G401.6 (cell line): ENCODE results near the gene LY6G5C.

ENCODE experiments used
- FAIRE-seq: peaks from 2 replicates; lab custom pipeline; 2012; peaks lifted over from hg19 to GRCh38; lab: Jason Lieb, UNC

Gene LY6G5C

DNA sequence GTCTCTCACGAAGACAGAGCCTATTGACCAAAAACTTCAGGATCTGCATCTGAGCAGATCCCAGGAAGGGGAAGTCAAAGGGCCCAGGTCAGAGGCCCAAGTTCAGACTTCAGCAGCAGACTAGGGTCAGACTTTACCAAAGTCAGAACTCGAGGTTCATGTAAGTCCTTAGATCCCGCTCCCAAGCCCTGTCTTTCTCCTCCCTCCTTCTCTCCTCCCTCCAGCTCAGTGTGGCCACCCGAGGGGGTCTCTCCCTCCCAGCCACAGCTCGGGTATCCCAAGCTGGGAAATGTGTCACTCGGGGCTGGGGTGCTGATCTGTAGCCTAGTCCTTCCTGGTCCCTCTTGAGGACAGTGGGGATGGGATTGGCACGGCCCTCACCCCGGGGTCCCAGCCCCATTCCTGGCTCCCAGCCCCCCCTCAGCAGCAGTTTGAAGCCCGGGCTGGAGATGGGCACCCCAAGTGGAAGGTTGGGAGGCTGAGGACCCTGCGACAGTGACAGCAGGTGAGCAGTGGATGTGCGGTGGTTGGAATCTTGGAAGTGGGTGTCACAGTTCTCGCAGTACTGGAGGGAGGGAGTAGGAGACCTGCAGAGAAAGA lies 18.6 kb downstream of the LY6G5C start:
- FAIRE-seq = no peak

DNA sequence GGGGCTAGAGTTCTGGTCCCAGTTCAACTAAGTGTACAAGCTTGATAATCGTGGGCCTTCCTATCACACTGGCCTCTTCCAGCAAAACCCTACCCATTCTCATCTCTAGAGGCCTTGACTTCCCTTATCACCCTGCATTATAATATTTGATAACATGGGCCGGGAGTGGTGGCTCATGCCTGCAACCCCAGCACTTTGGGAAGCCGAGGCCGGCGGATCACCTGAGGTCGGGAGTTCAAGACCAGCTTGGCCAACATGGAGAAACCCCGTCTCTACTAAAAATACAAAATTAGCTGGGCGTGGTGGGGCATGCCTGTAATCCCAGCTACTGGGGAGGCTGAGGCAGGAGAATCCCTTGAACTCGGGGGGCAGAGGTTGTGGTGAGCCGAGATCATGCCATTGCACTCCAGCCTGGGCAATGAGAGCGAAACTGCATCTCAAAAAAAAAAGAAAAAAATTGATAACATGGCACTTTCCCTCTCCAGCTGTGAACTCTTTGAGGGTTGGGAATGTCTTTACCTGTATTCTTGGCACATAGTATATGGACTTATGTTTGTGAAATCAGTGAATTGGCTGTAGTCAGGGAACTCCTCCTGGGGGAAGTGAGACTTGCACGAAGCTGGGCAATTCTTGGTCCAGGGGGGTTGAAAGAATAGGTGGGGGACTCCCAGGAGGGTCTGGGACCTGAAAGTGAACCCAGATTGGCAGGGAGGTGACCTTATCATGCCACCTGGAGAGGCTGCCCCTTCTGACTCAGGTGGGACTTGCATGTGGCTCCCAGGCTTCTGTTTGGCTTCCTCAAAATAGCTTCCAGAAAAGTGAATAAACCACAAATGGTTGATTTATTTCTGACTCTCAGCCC lies 19.4 kb downstream of the LY6G5C start:
- no peak for FAIRE-seq

DNA sequence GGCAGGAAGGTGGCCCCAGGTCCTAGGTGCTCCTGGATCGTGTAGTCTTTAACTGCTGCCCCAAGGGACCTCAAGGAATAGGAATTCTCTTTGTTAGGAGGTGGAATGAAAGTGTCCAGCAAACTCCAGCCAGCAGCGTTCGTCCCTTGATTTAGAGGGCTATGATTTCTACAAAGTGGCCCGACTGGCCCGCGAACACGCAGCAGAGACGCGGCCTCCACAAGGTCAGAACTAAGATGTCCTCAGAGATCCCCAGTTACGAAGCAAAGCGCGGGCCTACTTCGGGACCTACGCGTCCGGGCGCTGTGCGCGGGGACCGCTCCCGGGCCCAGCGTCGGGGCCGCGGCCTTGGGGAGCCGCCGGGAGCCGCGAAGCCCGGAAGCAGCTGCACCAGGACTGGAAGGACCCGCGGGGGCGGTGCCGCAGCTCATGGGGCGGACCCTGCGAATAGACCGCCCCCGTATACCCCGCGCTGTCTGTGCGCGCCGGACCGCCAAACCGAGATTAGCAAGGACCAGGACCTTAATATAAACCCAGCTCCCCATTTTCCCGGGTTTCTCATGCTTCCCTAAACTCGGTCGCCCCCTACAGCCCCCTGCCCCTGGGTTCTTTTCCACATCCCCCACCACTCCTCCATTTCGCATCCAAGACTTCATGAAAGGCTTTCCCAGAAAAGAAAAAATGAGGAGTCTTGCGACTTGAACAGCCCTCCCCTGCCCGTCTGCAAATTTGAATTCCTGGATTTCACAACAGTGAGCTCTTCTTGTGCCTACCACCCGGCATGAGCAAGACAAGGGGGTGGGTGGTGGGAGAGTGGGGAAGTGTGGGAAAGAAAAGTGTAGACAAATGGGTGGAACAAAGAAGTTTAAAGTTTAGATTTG lies 20.2 kb downstream of the LY6G5C start, which contains the start of gene C6orf47:
TSS of gene C6orf47 (minus strand) at position 398 of the 881 bp plus-strand sequence. CDS start 831 bp downstream, outside the sequence.
- no peak for FAIRE-seq

DNA sequence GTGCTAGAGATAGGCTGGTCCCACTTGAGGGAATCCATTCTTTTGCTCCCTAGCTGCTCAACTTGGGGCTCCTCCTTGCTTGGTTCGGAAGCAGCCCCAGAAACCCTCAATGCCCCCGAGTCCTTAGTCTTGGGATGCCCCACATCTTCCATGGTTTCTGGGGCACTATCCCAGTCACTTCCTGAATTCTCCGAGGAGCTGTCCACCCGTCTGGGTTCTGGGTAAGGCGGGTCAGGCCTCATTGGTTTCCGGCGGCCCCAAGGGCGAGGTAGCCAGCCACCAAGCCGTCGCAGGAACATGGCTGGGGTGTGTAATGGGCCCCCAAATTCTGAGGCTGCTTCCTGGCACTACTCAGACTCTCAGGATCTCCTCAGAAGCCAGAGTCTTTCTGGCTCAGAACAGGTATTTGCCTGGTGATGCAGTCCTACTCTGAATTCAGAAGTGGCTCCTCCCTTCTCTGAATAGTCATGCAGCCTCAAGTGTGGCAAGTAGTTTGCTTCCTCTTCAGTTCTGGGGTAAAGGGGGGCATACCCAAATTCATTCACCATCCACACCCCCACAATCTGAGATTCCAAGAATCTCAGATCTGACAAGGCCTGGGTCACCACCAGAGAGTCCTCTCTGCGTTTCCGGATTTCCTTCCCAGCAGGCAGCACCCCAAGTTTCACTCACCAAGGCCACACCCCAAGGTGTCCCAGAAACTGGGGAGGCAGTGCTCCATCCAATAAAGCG lies 21.1 kb downstream of the LY6G5C start:
- no peak for FAIRE-seq

DNA sequence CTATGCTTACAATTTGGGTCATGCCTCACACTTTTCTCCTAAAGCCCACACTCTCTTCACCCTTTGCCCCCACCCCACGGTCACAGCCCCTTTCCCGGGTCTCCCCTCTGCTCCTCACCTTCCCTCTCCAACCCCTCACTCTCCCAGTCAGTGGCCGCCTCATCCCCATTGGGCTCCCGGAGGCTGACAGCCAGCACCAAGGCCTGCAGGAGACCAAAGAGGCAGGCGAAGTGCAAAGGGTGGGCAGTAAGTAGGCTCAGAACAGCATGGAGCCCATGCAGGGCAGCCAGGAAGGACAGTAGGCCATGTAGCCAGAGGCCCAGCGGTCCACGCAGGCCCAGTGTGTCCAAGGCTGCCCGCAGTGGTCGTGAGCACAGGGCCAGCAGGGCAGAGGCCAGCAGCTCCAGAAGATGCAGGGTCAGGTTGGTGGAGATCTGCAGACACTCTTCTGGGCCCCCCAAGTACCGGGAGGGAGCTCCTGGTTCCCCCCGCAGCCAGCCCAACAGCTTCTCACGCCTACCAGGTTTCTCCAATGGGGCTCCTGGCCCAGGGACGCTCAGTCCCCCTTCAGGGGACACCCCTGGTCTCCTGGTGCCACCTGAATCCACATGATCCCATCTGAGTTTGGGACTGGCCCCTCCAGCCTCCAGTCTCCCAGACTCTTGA lies 21.8 kb downstream of the LY6G5C start:
- no peak for FAIRE-seq

DNA sequence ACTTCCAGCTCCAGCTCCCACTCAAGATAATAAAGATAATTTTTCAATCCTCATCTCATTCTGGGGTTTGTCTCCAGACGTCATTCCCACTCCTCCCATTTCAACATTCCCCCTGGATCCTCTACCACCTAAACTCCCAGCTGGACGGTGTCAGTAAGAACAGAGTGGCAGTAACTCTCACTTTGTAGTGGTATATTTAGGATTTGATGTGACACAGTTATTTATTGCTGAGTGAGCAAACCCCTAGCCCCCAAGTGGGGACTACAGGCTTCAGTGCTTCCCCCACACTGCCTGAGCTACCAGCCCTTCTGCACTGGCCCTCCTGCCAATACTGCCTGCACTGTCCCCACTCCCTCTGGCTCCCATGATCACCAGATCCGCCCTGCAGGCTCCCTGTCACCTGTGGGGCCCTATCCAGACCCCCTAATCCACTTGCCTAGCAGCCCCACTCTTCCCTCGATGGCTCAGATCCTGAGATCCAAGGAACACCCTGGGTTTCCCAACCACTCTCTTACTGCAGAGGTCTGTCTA lies 22.6 kb downstream of the LY6G5C start:
- FAIRE-seq = no peak

DNA sequence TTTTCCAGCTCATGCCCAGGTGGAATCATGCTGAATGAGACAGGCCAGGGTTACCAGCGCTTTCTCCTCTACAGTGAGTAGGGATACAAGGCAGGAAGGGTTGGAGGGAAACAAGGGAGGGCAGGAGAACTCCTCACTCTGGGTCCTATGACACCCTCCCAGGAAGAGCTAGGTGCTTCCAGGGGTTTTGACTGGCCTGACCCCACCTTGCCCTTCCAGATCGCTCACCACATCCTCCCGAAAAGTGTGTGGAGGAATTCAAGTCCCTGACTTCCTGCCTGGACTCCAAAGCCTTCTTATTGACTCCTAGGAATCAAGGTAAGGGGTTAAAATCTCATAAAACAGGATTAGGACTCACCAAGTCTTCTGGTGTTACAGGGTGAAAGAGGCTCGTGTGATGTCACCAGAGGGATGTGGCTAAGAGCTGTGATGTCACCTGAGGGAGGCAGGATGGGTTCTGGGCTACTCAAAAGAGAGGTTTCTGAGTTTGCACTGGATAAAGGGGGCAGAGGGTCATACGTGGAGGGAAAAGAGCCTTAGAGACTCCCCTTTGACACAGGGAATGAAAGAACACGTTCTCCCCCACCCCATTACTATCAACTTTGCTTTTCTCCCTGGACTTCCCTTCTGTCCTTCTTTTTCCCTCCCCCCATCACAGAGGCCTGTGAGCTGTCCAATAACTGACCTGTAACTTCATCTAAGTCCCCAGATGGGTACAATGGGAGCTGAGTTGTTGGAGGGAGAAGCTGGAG lies 23.3 kb downstream of the LY6G5C start:
- FAIRE-seq = no peak

DNA sequence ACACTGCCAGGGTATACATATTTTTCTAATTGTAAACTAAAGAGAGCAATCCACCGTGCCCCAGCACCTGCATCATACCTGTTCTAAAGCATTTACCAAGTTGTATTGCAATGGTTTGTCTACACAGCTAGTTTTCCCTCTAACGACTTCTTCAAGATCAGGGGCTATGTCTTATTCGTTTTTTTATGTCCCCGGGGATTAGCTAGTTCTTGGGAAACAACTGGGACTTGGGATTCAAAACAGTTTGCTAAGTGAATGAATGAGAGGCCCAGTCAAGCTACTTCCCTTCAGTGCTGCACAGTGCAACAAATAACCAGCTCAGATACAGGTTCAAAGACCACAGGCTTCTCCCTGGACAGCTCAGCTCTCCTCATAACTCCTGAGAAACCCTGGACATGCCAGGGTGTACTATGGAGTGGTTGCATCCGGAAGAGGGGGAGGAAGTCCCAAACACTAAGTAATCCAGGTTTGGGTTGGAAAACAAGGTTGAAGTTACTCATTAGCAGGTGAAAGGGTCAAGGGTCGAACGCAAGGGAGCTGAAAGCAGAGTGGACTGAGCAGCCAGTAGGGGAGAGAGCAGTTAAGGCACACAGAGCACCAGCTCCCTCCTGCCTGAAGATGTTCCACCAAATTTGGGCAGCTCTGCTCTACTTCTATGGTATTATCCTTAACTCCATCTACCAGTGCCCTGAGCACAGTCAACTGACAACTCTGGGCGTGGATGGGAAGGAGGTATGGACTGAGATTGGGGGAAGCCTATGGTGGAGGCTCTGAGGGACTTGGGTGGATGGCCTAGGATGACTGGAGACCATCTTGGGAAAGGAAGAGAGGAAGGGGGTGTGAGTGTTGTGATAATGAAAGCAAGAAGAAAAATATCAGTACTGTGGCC lies 25.3 kb downstream of the LY6G5C start, which contains the start of gene APOM:
TSS of gene APOM (plus strand) at position 546 of the 889 bp plus-strand sequence. CDS start at position 619, 73 bp downstream.
- no peak for FAIRE-seq

DNA sequence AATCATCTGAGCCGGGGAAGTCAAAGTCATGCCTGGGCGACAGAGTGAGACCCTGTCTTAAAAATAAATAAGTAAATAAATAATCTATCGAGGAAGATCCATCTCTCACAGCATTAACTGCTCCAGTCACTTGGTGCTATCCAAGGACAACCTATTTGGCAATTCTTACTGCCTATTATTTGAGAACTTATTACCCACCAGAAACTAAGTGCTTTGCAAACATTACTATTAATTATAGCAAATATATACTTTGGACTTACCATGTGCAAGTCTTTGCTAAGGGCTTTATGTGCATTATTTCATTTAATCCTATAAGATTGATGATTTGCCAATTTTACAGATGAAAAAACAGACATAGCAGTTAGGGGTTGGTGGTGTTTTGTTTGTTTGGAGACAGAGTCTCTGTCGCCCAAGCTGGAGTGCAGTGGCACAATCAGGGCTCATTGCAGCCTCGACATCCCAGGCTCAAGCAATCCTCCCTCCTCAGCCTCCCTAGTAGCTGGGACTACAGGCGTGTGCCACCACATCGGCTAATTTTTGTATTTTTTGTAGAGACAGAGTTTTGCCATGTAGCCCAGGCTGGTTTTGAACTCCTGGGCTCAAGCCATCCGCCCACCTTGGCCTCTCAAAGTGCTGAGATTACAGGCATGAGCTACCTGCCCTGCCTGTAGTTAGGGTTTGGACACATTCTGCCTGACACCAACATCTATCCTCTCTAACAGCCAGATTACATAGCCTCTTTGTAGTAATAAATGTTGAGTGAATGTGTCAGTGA lies 26.1 kb downstream of the LY6G5C start:
- FAIRE-seq = no peak

DNA sequence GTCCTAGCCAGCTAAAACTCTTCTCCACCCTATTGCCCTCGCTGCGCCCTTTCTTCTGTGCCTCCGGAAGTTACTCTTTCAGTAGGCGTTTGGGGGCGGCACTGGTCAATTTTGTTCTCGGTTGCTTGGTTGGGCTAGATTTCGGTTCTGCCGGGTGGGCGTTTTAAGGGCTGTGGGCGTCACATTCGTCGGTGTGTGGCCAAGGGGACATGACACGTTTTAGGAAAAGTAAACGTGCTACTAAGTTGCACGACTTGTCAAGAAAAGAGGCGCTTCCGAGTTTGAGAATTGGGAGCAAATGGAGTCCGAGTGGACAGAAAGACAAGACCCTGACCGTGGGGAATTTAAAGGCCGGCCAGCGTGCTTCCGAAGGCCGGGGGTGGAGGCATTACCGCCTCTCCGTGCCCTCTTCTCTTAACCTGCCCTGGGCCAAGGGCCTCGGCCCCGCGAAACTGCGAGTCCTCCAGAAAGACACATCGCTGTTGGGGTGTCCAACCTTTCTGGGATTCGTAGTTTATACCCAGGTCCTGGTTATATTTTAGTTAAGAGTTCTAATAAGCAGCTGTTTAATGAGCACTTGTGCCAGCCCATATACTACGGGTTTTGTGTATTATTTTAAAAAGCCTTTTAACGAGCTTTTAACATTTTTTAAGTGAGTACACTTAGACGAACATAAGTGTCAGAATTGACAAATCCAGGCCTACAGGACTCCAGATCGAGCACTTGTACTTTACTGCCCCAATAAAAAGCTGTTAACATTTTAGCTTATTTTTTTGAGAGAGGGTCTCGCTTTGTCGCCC lies 27.7 kb downstream of the LY6G5C start:
- peak; percentile 91 for FAIRE-seq

DNA sequence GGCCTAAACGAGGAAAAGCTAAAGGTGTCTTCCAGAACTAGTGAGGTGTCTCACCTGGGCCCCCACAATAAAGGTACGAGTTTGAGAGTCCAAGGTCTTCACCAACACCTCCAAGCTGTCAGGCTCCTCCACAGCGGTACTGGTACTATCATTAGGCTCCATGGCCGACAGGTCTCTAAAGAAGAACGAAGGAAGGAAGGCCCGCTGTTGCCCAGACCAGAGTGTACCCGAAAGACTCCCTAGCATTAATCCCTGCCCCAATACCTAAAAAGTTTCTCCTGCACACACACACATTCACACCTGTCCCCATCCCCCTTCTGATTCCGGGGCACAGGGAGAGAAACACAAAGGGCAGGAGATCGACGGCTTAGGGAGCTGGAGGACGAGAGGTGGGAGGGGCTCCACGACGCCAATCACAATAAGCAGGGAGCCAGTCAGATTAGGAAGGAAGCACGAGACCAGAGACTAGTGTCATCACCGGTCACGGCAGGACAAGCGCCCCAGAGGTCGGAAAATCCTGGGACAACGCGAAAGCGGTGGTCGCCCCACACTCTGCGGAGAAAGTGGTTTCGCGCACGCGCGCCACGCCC lies 29.2 kb downstream of the LY6G5C start:
- FAIRE-seq = no peak

DNA sequence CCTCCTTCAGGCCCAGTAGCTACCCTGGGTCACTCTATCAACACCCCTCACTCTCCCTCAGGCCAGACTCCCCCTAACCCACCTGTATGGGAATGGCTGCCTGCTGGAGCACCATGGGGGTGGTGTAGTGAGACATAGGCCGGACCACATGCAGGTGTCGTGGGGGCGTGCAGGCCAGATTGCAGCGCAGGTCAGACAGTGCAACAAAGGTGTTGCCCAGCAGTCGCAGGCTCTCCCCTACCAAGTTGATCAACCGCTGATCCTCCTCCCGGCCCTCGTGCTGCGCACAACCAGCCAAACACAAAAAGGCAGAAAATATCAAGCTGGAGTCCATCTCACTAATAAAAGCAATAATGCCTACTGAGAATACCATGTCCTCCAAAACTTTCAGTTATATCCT lies 35.5 kb downstream of the LY6G5C start:
- no peak for FAIRE-seq

DNA sequence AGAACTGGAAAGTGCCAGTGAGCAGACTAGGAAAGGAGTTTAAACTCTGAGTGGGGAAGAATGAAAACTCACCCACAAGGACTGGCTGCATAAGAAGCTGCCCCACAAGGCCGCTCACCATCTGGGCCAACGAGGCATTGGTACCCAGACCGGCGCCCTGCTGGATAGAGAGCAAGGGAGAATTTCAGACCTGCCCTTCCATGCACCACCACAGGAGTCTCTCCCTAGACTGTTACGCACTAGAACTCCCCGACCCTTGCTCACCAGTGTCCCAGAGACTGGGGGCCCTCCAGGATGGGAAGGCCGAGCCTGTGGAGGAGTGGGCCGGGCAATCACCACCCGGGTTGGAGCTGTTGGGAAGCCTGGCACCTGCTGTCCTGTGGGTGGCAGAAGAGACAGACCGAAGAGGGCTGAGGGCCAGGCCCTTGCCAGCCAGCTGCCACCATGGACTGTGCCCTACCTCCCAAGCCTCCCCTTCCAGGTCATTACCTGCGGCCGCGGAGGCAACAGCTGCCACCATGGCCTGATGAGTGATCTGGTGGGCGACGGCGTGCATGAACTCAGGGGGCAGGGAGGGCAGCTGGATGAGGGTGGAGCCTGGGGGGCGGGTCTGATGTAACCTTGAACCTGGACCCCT lies 36.9 kb downstream of the LY6G5C start:
- no peak for FAIRE-seq

DNA sequence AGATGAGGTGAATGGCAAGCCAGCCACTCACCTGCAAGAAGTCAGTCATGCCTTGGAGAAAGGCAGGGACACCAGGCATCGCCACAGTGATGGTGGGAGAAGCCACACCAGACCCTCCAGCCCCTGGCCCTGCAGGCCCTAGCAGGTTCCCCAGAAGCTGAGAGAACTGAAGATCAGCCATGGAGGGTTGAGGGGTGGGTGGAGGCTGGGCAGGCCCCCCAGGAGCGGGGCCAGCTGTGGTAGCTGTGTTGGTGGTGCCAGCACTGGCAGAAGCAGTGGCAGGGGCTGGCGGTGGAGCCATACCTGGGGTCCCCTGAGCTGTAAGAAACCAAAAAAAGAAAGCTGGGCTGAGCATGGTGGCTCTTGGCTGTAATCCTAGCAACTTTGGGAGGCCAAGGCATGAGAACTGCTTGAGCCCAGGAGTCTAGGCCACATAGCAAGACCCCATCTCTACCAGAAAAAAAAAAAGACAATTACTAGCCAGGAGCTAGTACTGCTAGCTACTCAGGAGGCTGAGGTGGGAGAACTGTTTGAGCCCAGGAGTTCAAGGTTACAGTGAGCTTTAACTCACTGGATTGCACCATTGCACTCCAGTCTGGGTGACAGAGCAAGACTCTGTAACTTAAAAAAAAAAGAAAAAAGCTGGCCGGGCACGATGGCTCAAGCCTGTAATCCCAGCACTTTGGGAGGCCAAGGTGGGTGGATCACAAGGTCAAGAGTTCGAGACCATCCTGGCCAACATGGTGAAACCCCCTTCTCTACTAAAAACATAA lies 37.9 kb downstream of the LY6G5C start:
- FAIRE-seq = no peak

DNA sequence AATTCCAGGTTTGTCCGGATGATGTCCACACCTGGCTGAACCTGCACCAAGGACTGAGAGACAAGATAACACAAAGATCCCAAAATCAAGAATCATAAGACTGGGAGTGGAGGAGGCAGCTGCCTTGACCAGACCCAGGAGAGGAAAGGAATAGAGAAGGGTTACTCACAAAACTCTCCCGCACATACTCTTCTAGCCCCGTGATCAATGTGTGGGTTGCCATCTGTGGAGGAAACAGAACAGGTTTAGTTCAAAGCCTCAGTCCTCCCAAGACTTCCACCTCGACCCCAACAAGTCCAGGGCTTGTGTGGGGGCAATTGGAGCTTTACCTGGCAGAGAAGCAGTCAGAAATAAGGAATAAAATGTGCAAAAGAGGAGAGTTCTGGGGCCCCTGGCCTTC lies 39.5 kb downstream of the LY6G5C start:
- no peak for FAIRE-seq

DNA sequence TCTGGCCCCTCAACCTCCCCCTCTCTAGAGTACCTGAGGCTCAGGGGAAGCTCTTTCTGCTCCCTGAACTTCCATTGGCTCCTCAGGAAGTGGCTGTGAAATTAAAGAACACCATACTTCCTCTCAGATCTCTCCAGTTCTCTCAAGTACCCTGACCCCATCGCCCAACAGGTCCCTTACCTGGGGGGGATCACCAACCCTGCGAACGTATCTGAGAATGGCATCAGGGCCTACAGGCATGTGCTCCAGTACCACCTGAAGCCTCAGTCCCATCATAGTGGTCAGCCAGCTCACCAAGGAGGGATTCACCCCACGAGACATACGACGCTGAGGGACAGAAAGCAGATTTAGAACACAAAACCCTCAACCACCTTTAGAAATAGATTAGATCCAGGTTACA lies 40.3 kb downstream of the LY6G5C start:
- FAIRE-seq = no peak
